Transverse colon (tissue), 4 donors: ENCODE results near the gene PTX4. TPM values are rescaled to one million over a fixed set of nuclear protein-coding genes. Genes with fewer than 3 reads are reported as not detected.

Experiments used
- DNase-seq: peaks from one replicate; pipeline ENCODE4 v3.0.0-alpha.2; 2019
- H3K27ac ChIP-seq, 4 donors: fragments of 200-600 bp; sonication (generic); 2 replicates each; pipeline ENCODE4 v1.5.1; 2016 to 2018; ENCODE audit warnings: inconsistent platforms in 4 of 4
- H3K27me3 ChIP-seq: fragments of 200-600 bp; sonication (generic); 2 replicates; pipeline ENCODE4 v1.5.1; 2017; ENCODE audit warnings: inconsistent platforms
- H3K36me3 ChIP-seq, 4 donors: fragments of 200-600 bp; sonication (generic); 2 replicates each; pipeline ENCODE4 v1.5.1; 2017 to 2019; ENCODE audit warnings: inconsistent platforms in 4 of 4
- H3K4me1 ChIP-seq, 4 donors: fragments of 200-600 bp; sonication (generic); 2 replicates each; pipeline ENCODE4 v1.5.1; 2017 to 2020; ENCODE audit warnings: inconsistent platforms in 4 of 4
- H3K4me3 ChIP-seq, 4 donors: fragments of 200-600 bp; sonication (generic); 1 replicate in 1 of 4; 2 replicates in 3 of 4; pipeline versions ENCODE4 v1.5.1 to v1.6.1; 2017 to 2019; ENCODE audit warnings: inconsistent platforms in 4 of 4
- H3K9me3 ChIP-seq, 2 donors: fragments of 200-600 bp; sonication (generic); 2 replicates each; pipeline ENCODE4 v1.5.1; 2017 to 2019; ENCODE audit warnings: inconsistent platforms in 2 of 2
- EP300 ChIP-seq: sonication (generic); formaldehyde crosslinking; IDR thresholded peaks from one replicate; pipeline ENCODE4 v1.6.1; 2017; ENCODE audit warnings: antibody characterized with exemption, low read depth
- POLR2A ChIP-seq: fragments of 450-650 bp; IDR thresholded peaks from one replicate; pipeline ENCODE4 v1.6.1; 2016; ENCODE audit warnings: antibody characterized with exemption, mild to moderate bottlenecking, moderate library complexity
- POLR2AphosphoS5 ChIP-seq, 3 donors: sonication (generic); formaldehyde crosslinking; IDR thresholded peaks; one replicate each; pipeline ENCODE4 v1.6.1; 2016; ENCODE audit warnings: antibody characterized with exemption in 3 of 3
- WGBS, 2 donors: methylation state at CpG; one replicate each; pipeline ENCODE4 v1.1.5; 2018; ENCODE audit warnings: low coverage in 1 of 2; 5-methylcytosine and 5-hydroxymethylcytosine counted together
- in situ Hi-C, 4 donors: fragments of 200-750 bp; cut with MboI; loops; one replicate each; pipeline versions ENCODE4 v1.15.0 to v1.15.1; 2017; ENCODE audit warnings: low sequenced_read_pairs in 3 of 4, low pct_ligation_motif_present in 1 of 4, low pct_unique_long_range_greater_than_20kb in 1 of 4
- intact Hi-C: fragments of 100-400 bp; cut with DNase I; formaldehyde crosslinking; loops from one replicate; pipeline ENCODE4 v1.15.1; 2023; ENCODE audit warnings: low total_unique reads
- total RNA-seq, 4 donors: library from RNA; depleted of rRNA; stranded (reverse); fragments of >200 nt; gene quantifications; one replicate each; pipeline ENCODE4 v1.1.0, GENCODE V29; 2016
- TF ChIP-seq, protein P1 (sequence below), 5 experiments: fragments of 200-600 bp in 3 of 5; fragments of 450-650 bp in 2 of 5; sonication (generic) in 3 of 5; IDR thresholded peaks; 1 replicate in 2 of 5; 2 replicates in 3 of 5; pipeline ENCODE4 v1.5.1; 2016 to 2017; ENCODE audit warnings: antibody characterized with exemption in 5 of 5, inconsistent platforms in 3 of 5, mild to moderate bottlenecking in 2 of 5, moderate library complexity in 1 of 5

The PTX4 gene
- total RNA-seq, 4 donors from 2014 or later, result not detected

DNA sequence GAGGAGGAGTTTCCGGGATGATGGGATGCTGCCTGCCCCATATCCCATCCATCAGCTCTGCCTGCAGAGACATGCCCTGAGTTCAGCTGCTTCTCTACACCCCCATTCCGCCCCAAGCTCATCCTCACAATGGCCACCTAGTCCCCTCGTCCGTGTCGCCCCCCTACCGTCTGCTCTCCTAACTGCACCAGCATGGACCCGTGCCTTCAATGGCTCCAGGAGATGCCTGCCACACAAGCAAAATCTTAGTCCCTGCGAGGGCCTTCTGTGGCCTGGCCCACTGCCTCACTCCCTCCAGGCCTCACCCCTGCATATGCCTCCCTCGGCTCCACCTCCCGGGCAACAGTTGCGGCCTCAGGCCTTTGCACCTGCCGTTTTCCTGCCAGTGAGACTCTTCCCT is 2.6 kb upstream of the PTX4 start:
- H3K9me3 ChIP-seq, result no peaks in the 10 kb centered on the region
- no peaks in the 10 kb centered on the region for H3K27me3 ChIP-seq
- DNase-seq, result no peak
- no peak overlapping the region for H3K27ac ChIP-seq
- H3K4me3 ChIP-seq, result no peak overlapping the region
- intact Hi-C loops, result no loop called here
- H3K4me1 ChIP-seq, result peaks cover 5 to 21% (median 19%) of the 10 kb centered on the region in 4 donors
- TF ChIP-seq POLR2AphosphoS5 (IDR thresholded peaks at IDR 0.05) (no peak), POLR2A (no peak), EP300 (no peak)
- TF ChIP-seq, protein P1, sequence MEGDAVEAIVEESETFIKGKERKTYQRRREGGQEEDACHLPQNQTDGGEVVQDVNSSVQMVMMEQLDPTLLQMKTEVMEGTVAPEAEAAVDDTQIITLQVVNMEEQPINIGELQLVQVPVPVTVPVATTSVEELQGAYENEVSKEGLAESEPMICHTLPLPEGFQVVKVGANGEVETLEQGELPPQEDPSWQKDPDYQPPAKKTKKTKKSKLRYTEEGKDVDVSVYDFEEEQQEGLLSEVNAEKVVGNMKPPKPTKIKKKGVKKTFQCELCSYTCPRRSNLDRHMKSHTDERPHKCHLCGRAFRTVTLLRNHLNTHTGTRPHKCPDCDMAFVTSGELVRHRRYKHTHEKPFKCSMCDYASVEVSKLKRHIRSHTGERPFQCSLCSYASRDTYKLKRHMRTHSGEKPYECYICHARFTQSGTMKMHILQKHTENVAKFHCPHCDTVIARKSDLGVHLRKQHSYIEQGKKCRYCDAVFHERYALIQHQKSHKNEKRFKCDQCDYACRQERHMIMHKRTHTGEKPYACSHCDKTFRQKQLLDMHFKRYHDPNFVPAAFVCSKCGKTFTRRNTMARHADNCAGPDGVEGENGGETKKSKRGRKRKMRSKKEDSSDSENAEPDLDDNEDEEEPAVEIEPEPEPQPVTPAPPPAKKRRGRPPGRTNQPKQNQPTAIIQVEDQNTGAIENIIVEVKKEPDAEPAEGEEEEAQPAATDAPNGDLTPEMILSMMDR (IDR thresholded peaks at IDR 0.05), result no peak
- no peaks in the 10 kb centered on the region for H3K36me3 ChIP-seq
- 93% methylated on average over 12 of the region's 12 CpGs; no CpG with 5 or more reads in 1 of the 2 donors for WGBS, 2 donors
- in situ Hi-C loops, result no loop called here

GRCh38 chr16:1489077-1489476 is 333 bp upstream of the PTX4 start:
- Histone ChIP-seq H3K27ac (no peak overlapping the region), H3K4me3 (no peak overlapping the region), H3K27me3 (peaks cover 8% of the 10 kb centered on the region), H3K9me3 (no peaks in the 10 kb centered on the region), H3K36me3 (no peaks in the 10 kb centered on the region), H3K4me1 (peaks cover 5 to 12% (median 10%) of the 10 kb centered on the region in 4 donors)
- intact Hi-C loops, result no loop called here
- no peak for DNase-seq
- TF ChIP-seq, protein P1 (IDR thresholded peaks at IDR 0.05), result no peak
- TF ChIP-seq POLR2AphosphoS5 (IDR thresholded peaks at IDR 0.05) (no peak), EP300 (no peak), POLR2A (no peak)
- in situ Hi-C loops, result no loop called here
- WGBS, 2 donors, result 90 to 94% methylated on average over 2 to 12 of the region's 12 CpGs

DNA sequence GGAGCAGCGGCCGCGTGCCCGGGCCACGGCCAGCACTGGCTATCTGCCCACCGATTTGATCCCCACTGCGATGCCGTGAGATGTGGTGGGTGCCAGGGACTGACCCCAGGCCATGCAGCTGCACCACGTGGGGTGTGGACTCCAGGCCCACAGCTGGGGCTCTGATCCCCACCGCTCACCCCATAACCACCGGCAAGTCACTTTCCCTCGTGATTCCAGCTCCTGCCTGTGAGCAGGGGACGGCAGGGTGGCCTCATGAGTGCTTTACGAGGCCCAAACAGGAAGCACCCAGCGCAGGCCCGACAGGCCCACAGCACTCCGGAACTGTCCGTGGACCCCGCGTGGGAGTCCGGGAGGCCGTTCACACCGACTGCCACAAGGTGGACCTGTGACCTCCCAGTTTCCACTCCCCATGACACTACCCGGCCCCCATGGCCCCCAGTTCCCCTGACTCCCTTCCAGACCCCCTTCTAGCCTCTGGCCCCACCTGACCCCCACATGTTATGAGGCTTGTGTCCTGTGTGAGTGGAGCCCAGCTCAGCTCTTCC is 616 bp downstream of the PTX4 start:
- Histone ChIP-seq H3K4me3 (no peak overlapping the region), H3K27me3 (peaks cover 17% of the 10 kb centered on the region), H3K9me3 (no peaks in the 10 kb centered on the region), H3K4me1 (peaks cover 5 to 8% (median 7%) of the 10 kb centered on the region in 4 donors), H3K36me3 (no peaks in the 10 kb centered on the region), H3K27ac (no peak overlapping the region)
- intact Hi-C loops, result no loop called here
- DNase-seq, result no peak
- TF ChIP-seq, protein P1 (IDR thresholded peaks at IDR 0.05), result no peak
- no peak for TF ChIP-seq POLR2A
- no peak for TF ChIP-seq EP300
- no peak for TF ChIP-seq POLR2AphosphoS5 (IDR thresholded peaks at IDR 0.05)
- WGBS, 2 donors, result 83% methylated on average over 24 of the region's 24 CpGs; no CpG with 5 or more reads in 1 of the 2 donors
- in situ Hi-C loops, result no loop called here

GRCh38 chr16:1487395-1488053 is 1.2 kb downstream of the PTX4 start:
- intact Hi-C loops, result no loop called here
- no peaks in the 10 kb centered on the region for H3K36me3 ChIP-seq
- no peak overlapping the region for H3K4me3 ChIP-seq
- peaks cover 17% of the 10 kb centered on the region for H3K27me3 ChIP-seq
- no peaks in the 10 kb centered on the region for H3K9me3 ChIP-seq
- no peak for TF ChIP-seq POLR2A
- TF ChIP-seq POLR2AphosphoS5 (IDR thresholded peaks at IDR 0.05), result no peak
- TF ChIP-seq, protein P1 (IDR thresholded peaks at IDR 0.05), result no peak
- TF ChIP-seq EP300, result no peak
- in situ Hi-C loops, result no loop called here
- DNase-seq, result no peak
- no peak overlapping the region for H3K27ac ChIP-seq
- peaks cover 1 to 3% (median 2%) of the 10 kb centered on the region in 4 donors for H3K4me1 ChIP-seq
- 93% methylated on average over 35 of the region's 39 CpGs; no CpG with 5 or more reads in 1 of the 2 donors for WGBS, 2 donors
